Left lung (tissue), 10 donors: ENCODE data around the gene MAP3K9. TPM values are rescaled to one million over a fixed set of nuclear protein-coding genes. Genes with fewer than 3 reads are reported as not detected.
A peak's percentile ranks its signal among the peaks of the same experiment; 100 is the strongest.

Experiments used
- ATAC-seq: fragments of 200-7000 bp; cut with Tn5 transposase; one replicate; pipeline ENCODE4 v1.9.1; 2020; ENCODE audit warnings: moderate library complexity
- DNase-seq, 4 donors: peaks; one replicate each; pipeline ENCODE4 v3.0.0-alpha.2; 2013 to 2020
- H3K27ac ChIP-seq, 2 donors: fragments of 200-600 bp; sonication (generic) in 1 of 2; one replicate each; pipeline versions ENCODE4 v1.5.0 to v1.8.0; 2020 to 2021
- H3K27me3 ChIP-seq, 2 donors: fragments of 200-600 bp; sonication (generic) in 1 of 2; one replicate each; pipeline versions ENCODE4 v1.5.0 to v1.8.0; 2020 to 2021
- H3K36me3 ChIP-seq, 2 donors: fragments of 200-600 bp; sonication (generic) in 1 of 2; one replicate each; pipeline versions ENCODE4 v1.5.0 to v1.8.0; 2020 to 2021
- H3K4me1 ChIP-seq, 2 donors: fragments of 200-600 bp; one replicate each; pipeline ENCODE4 v1.8.0; 2021
- H3K4me3 ChIP-seq, 2 donors: fragments of 200-600 bp; sonication (generic) in 1 of 2; one replicate each; pipeline versions ENCODE4 v1.5.0 to v1.8.0; 2020 to 2021; ENCODE audit warnings: mild to moderate bottlenecking in 1 of 2
- H3K9me3 ChIP-seq, 2 donors: fragments of 200-600 bp; sonication (generic) in 1 of 2; one replicate each; pipeline versions ENCODE4 v1.5.0 to v1.8.0; 2020 to 2021
- intact Hi-C, 2 donors: fragments of 100-400 bp; cut with DNase I; formaldehyde crosslinking; loops; one replicate each; pipeline versions ENCODE4 v1.11.2 to v1.14.2; 2022
- polyA plus RNA-seq, 6 donors: library from polyadenylated mRNA; unstranded; fragments of 120-200 nt; gene quantifications; one replicate each; pipeline ENCODE4 v1.2.1, GENCODE V29; 2013; ENCODE audit not compliant: insufficient read length in 6 of 6
- total RNA-seq, 2 donors: library from RNA; stranded (reverse); fragmentation: NEBNext Ultra II Directional; extraction: Animal tissue kit (Norgen Biotek cat#: 25700); gene quantifications; one replicate each; pipeline ENCODE4 v1.2.1, GENCODE V29; 2021
- TF ChIP-seq, protein P1 (sequence below), 2 donors: fragments of 200-600 bp; sonication (generic) in 1 of 2; IDR thresholded peaks; one replicate each; pipeline versions ENCODE4 v1.5.0 to v1.8.0; 2021; ENCODE audit warnings: antibody characterized with exemption in 2 of 2
- donor health status: DM: no; HTN: yes; CAD: no.
- donor health status: DM: no; HTN: no; CAD: no.

The MAP3K9 gene
- total and polyA plus RNA-seq, 8 donors = 5.1 to 13.1 (median 6.4) TPM

DNA sequence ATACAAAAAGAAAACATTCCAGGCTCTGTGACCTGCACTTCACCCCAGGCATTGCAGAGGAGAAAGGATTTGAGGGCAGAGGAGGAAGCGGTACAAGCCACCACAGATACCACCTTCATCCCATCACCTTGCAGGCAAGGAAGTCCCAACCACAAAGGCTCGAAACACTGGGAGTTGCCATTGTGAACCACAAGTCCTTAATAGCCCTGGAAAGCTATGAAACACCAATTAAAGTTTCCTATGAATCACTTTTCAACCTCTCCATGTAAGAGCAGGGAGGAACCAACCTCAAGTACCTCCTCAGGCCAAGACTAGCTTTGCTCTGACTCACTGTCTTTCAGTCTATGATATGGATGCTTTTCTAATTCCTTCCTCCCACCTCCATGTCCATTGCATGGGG lies 27.0 kb downstream of the MAP3K9 start:
- Histone ChIP-seq H3K27ac (no peak overlapping the region), H3K27me3 (no peaks in the 10 kb centered on the region), H3K4me3 (no peak overlapping the region), H3K36me3 (no peaks in the 10 kb centered on the region), H3K9me3 (no peaks in the 10 kb centered on the region), H3K4me1 (peaks cover 5 to 18% of the 10 kb centered on the region in 2 donors)
- intact Hi-C loops = no loop called here
- TF ChIP-seq, protein P1, sequence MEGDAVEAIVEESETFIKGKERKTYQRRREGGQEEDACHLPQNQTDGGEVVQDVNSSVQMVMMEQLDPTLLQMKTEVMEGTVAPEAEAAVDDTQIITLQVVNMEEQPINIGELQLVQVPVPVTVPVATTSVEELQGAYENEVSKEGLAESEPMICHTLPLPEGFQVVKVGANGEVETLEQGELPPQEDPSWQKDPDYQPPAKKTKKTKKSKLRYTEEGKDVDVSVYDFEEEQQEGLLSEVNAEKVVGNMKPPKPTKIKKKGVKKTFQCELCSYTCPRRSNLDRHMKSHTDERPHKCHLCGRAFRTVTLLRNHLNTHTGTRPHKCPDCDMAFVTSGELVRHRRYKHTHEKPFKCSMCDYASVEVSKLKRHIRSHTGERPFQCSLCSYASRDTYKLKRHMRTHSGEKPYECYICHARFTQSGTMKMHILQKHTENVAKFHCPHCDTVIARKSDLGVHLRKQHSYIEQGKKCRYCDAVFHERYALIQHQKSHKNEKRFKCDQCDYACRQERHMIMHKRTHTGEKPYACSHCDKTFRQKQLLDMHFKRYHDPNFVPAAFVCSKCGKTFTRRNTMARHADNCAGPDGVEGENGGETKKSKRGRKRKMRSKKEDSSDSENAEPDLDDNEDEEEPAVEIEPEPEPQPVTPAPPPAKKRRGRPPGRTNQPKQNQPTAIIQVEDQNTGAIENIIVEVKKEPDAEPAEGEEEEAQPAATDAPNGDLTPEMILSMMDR (IDR thresholded peaks at IDR 0.05) = no peak
- ATAC-seq = peak; percentile 92
- no peak for DNase-seq

DNA sequence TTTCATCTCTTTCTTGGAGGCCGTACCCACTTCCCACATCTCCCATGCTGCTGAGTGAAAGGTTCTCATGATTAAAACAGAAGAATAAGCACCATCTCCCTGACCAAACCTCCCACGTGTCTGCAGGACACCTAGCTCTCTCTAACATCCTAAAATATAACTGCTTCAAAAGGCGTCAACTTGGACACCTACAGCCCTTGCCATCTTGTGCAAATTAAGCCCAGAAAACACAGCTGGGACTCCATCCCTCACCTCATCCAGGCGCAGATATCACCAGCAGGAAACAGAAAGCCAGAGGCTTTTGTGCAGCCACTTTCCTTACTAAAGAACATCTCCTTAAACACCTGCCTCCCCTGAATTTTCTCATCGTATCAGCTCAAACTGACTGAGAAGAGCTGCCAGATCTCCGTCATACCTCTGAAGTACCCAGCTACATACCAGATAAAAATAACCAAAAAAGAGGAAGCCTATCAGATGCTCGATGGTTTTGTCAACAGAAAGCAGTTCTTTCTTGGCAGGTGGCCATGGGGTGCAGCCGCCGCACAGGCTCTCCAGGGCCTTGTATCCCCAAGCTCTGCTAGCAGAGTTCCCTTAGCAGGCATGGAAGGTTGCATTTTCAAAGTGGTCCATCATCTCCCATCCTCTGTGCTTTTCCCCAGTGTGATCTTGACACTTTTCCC lies 28.8 kb downstream of the MAP3K9 start:
- H3K4me3 ChIP-seq = no peak overlapping the region
- DNase-seq = peak in 2 of 4 donors; percentile 24 to 66
- peak; percentile 54 for ATAC-seq

DNA sequence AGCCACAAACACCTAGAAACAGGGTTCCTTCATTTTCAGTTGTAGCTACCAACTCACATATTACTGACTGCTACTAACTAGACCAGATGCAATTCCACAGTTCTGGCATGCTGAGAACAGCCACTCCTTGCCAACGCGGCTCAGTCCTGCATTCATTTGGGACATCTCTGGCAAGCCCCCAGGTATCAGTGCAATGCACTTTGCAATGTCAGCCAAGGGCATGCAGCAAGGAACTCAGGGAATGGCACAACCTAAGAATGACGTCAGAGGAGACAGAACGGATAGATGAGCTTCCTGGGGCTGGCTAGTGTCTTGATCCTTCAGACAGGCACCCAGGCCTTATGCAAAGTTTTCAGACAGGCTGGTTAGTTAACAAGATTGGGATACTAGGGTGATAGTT lies 29.6 kb downstream of the MAP3K9 start:
- H3K9me3 ChIP-seq = no peaks in the 10 kb centered on the region
- no peak for ATAC-seq
- intact Hi-C loops = no loop called here

More for the DNA sequence above, 28.8 kb downstream of the MAP3K9 start:
- intact Hi-C loops = no loop called here
- H3K36me3 ChIP-seq = no peaks in the 10 kb centered on the region
- TF ChIP-seq, protein P1 (IDR thresholded peaks at IDR 0.05) = no peak
- peaks cover 5 to 18% of the 10 kb centered on the region in 2 donors for H3K4me1 ChIP-seq
- no peaks in the 10 kb centered on the region for H3K27me3 ChIP-seq
- no peak overlapping the region for H3K27ac ChIP-seq
- no peaks in the 10 kb centered on the region for H3K9me3 ChIP-seq

DNA sequence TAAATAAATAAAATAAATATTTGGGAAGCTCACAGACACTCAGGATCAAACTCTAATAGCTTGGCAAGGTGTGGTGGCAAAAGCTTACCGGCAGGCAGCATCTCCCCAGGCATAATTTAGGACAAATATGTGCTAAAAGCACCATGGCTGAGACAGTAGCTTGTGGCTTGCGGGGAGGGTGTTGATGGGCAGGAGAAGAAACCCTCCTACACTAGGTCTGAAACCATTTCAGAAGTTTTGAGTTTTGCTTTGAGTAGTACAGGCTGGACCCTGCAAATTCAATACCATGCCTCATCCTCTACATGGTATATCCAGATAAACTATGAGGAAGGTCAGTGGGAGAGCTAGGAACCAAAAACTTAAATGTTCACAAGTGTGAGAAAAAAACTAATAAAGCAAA lies 33.1 kb downstream of the MAP3K9 start:
- Histone ChIP-seq H3K27me3 (no peaks in the 10 kb centered on the region), H3K36me3 (no peaks in the 10 kb centered on the region), H3K4me3 (no peak overlapping the region), H3K4me1 (peaks cover 0 to 12% of the 10 kb centered on the region in 2 donors), H3K27ac (no peak overlapping the region), H3K9me3 (no peaks in the 10 kb centered on the region)
- intact Hi-C loops = no loop called here
- ATAC-seq = no peak
- no peak for DNase-seq
- TF ChIP-seq, protein P1 (IDR thresholded peaks at IDR 0.05) = no peak

More for the DNA sequence above, 29.6 kb downstream of the MAP3K9 start:
- Histone ChIP-seq H3K4me3 (no peak overlapping the region), H3K4me1 (peaks cover 5 to 18% of the 10 kb centered on the region in 2 donors), H3K27ac (no peak overlapping the region), H3K36me3 (no peaks in the 10 kb centered on the region), H3K27me3 (no peaks in the 10 kb centered on the region)
- no peak for DNase-seq
- TF ChIP-seq, protein P1 (IDR thresholded peaks at IDR 0.05) = no peak

DNA sequence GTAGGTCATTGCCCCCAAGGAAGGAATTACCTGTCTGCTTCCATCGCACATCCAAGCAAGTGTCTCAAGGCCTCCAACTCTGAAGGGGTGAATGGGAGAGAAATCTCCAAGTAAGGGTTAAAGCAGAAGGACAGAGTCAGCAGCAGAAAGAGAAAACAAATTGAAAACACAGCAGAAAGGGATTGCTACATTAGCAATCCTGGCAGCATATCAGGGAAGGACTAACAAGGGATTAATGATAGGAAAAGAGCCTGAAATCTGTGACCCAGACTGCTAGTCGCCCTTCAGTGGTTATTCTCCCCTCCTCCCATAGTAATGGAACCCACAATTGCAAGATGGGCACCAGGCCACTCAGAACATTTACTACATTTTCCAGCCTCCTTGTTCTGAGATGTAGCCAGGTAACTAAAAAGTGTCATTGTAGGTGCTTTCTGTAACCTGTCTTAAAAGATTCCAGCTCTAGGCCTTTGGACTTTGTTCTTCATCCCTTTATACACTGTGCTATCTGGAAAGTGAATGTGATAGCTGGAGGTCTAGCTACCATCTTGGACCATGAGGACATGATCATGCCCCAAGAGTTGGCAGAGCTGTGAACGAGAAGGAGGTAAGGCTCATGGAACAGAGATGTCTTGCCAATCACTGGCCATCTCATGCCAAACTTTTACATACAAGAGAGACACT lies 36.0 kb downstream of the MAP3K9 start:
- DNase-seq (no peak), ATAC-seq (no peak)
- Histone ChIP-seq H3K27me3 (no peaks in the 10 kb centered on the region), H3K4me1 (no peaks in the 10 kb centered on the region), H3K9me3 (no peaks in the 10 kb centered on the region), H3K4me3 (no peak overlapping the region), H3K27ac (no peak overlapping the region), H3K36me3 (no peaks in the 10 kb centered on the region)
- TF ChIP-seq, protein P1 (IDR thresholded peaks at IDR 0.05) = no peak
- intact Hi-C loops = no loop called here
